GM12878 (cell line): Measurements from ENCODE around the gene TBXA2R. TPM values are rescaled to one million over a fixed set of nuclear protein-coding genes. Genes with fewer than 3 reads are reported as not detected.

Source experiments
- ATAC-seq: fragments of 200-7000 bp; cut with Tn5 transposase; 3 replicates; pipeline ENCODE4 v1.9.1; 2020; ENCODE audit warnings: mild to moderate bottlenecking, moderate library complexity
- BruUV-seq: library from RNA; stranded (reverse); fragments of 400-500 nt; replicated peaks from 2 replicates; lab custom pipeline; 2021; lab: Mats Ljungman, UMichigan
- CTCF ChIA-PET: fragments of 300-600 bp; sonication (Branson Sonifier 250); formaldehyde crosslinking; extraction: SDS; loops from one replicate; lab custom pipeline; 2021; ENCODE audit warnings: inconsistent platforms; lab: Yijun Ruan, JAX
- POLR2A ChIA-PET: fragments of 350-600 bp; formaldehyde crosslinking; extraction: SDS; loops from one replicate; lab custom pipeline; 2021; ENCODE audit warnings: inconsistent platforms; lab: Charles Lee
- RAD21 ChIA-PET: fragments of 300-600 bp; sonication (Branson Sonifier 250); formaldehyde crosslinking; loops from one replicate; lab custom pipeline; 2023; ENCODE audit warnings: antibody characterized with exemption; ENCODE audit not compliant: unreplicated experiment; lab: Charles Lee
- SMC1A ChIA-PET: fragments of 300-600 bp; sonication (Branson Sonifier 250); formaldehyde crosslinking; loops from one replicate; lab custom pipeline; 2023; ENCODE audit not compliant: unreplicated experiment, uncharacterized antibody; lab: Charles Lee
- DNase-seq: peaks from one replicate; pipeline ENCODE4 v3.0.0-alpha.2; 2011; ENCODE audit warnings: low read depth, low spot score
- FAIRE-seq: peaks from 3 replicates; lab custom pipeline; 2011; peaks lifted over from hg19 to GRCh38; lab: Jason Lieb, UNC
- H2AFZ ChIP-seq: 2 replicates; pipeline ENCODE4 v1.6.0; 2011; ENCODE audit warnings: low read depth, low read length, control low read depth; ENCODE audit not compliant: control insufficient read depth
- H3K27ac ChIP-seq: 2 replicates; pipeline ENCODE4 v1.5.1; 2011; ENCODE audit warnings: control low read depth; ENCODE audit not compliant: control insufficient read depth, insufficient read depth
- H3K27me3 ChIP-seq, 2 experiments: replicated peaks in 1 of 2; 2 replicates each; pipeline versions ENCODE4 v1.6.0 to v1.6.1; 2011; ENCODE audit warnings: low read length in 1 of 2; ENCODE audit not compliant: control insufficient read depth in 2 of 2, insufficient read depth in 2 of 2
- H3K36me3 ChIP-seq, 2 experiments: 2 replicates each; pipeline ENCODE4 v1.5.1; 2011; ENCODE audit warnings: low read length in 1 of 2; ENCODE audit not compliant: control insufficient read depth in 2 of 2, insufficient read depth in 2 of 2
- H3K4me1 ChIP-seq: 2 replicates; pipeline ENCODE4 v1.6.1; 2011; ENCODE audit warnings: mild to moderate bottlenecking, low read length, moderate library complexity, mixed read lengths; ENCODE audit not compliant: control insufficient read depth, insufficient read depth
- H3K4me2 ChIP-seq: 2 replicates; pipeline ENCODE4 v1.6.0; 2011; ENCODE audit warnings: control low read depth; ENCODE audit not compliant: control insufficient read depth, insufficient read depth
- H3K4me3 ChIP-seq: fragments of 200-600 bp; sonication (generic); 2 replicates; pipeline ENCODE4 v1.5.1; 2016
- H3K79me2 ChIP-seq: 2 replicates; pipeline ENCODE4 v1.6.0; 2011; ENCODE audit warnings: low read length; ENCODE audit not compliant: control insufficient read depth, insufficient read depth
- H3K9ac ChIP-seq: 2 replicates; pipeline ENCODE4 v1.8.0; 2011; ENCODE audit warnings: low read length, control low read depth, mixed read lengths; ENCODE audit not compliant: control insufficient read depth, insufficient read depth
- H3K9me3 ChIP-seq: replicated peaks from 3 replicates; pipeline ENCODE4 v1.5.1; 2011; ENCODE audit warnings: mild to moderate bottlenecking, low read length; ENCODE audit not compliant: control insufficient read depth, insufficient read depth
- H4K20me1 ChIP-seq: 2 replicates; pipeline ENCODE4 v1.6.0; 2011; ENCODE audit not compliant: control insufficient read depth, insufficient read depth
- BACH1 ChIP-seq: fragments of 450-650 bp; IDR thresholded peaks from 2 replicates; pipeline ENCODE4 v1.6.1; 2017; ENCODE audit warnings: mild to moderate bottlenecking, borderline replicate concordance
- CBFB ChIP-seq: IDR thresholded peaks from 2 replicates; pipeline ENCODE4 v1.6.1; 2016; ENCODE audit warnings: antibody characterized with exemption, low read depth
- CHD2 ChIP-seq: IDR thresholded peaks from 2 replicates; pipeline ENCODE4 v1.6.1; 2011; ENCODE audit warnings: low read depth, low read length, improper control_type of control experiment, borderline replicate concordance
- ELK1 ChIP-seq: IDR thresholded peaks from 2 replicates; pipeline ENCODE4 v1.6.1; 2012; ENCODE audit warnings: low read depth, low read length, improper control_type of control experiment
- HCFC1 ChIP-seq: fragments of 150-350 bp; IDR thresholded peaks from 2 replicates; pipeline ENCODE4 v1.6.1; 2014; ENCODE audit warnings: low read length
- MXI1 ChIP-seq: fragments of 150-350 bp; IDR thresholded peaks from 2 replicates; pipeline ENCODE4 v1.6.1; 2011; ENCODE audit warnings: low read depth, mild to moderate bottlenecking, inconsistent platforms, low read length, improper control_type of control experiment
- NKRF ChIP-seq: fragments of 450-650 bp; conservative IDR thresholded peaks from 2 replicates; pipeline ENCODE4 v1.6.1; 2017; ENCODE audit warnings: mild to moderate bottlenecking, moderate library complexity
- NR2F1 ChIP-seq: fragments of 450-650 bp; conservative IDR thresholded peaks from 2 replicates; pipeline ENCODE4 v1.6.1; 2017; ENCODE audit warnings: mild to moderate bottlenecking
- RB1 ChIP-seq: fragments of 450-650 bp; formaldehyde crosslinking; IDR thresholded peaks from 2 replicates; pipeline ENCODE4 v1.6.1; 2017; ENCODE audit warnings: mild to moderate bottlenecking, borderline replicate concordance
- RUNX3 ChIP-seq: IDR thresholded peaks from 2 replicates; pipeline ENCODE4 v1.6.1; 2012; ENCODE audit warnings: low read length, inconsistent platforms
- ZBED1 ChIP-seq: IDR thresholded peaks from 2 replicates; pipeline ENCODE4 v1.6.1; 2016; ENCODE audit warnings: borderline replicate concordance
- ZNF217 ChIP-seq: fragments of 450-650 bp; IDR thresholded peaks from 2 replicates; pipeline ENCODE4 v1.6.1; 2017; ENCODE audit warnings: antibody characterized with exemption, mild to moderate bottlenecking
- WGBS: methylation state at CpG from one replicate; pipeline ENCODE4 v1.1.6; 2016; ENCODE audit warnings: low lambda C conversion rate; ENCODE audit not compliant: insufficient replicate concordance, insufficient coverage; ENCODE audit errors: missing lambda C conversion rate; 5-methylcytosine and 5-hydroxymethylcytosine counted together
- in situ Hi-C: fragments of 300-500 bp; cut with MboI; formaldehyde crosslinking; loops from 9 replicates; pipeline ENCODE4 v1.14.3; 2018; ENCODE audit warnings: mixed read lengths
- intact Hi-C: fragments of 100-400 bp; cut with micrococcal nuclease; formaldehyde crosslinking; loops from one replicate; pipeline ENCODE4 v1.14.2; 2022; ENCODE audit not compliant: unreplicated experiment
- polyA plus RNA-seq, 11 experiments: library from polyadenylated mRNA; depleted of rRNA in 4 of 11; unstranded in 6 of 11; stranded (reverse) in 5 of 11; fragments of >200 nt; fragmentation: Nextera tagmentation in 4 of 11; fragmentation: Illumina TruSeq in 1 of 11; extraction: Ambion mirVana in 4 of 11; extraction: Trizol in 1 of 11; gene quantifications; 1 replicate in 1 of 11; 2 replicates in 10 of 11; pipeline versions ENCODE4 v1.2.1 to v1.2.3, GENCODE V29; 2011 to 2016; ENCODE audit warnings: inconsistent platforms in 2 of 11, missing spikeins in 2 of 11, low read depth in 1 of 11
- total RNA-seq, 4 experiments: library from RNA; depleted of rRNA in 3 of 4; stranded (reverse); fragments of >200 nt in 3 of 4; fragmentation: Illumina TruSeq in 1 of 4; extraction: Trizol in 1 of 4; gene quantifications; 2 replicates each; pipeline versions ENCODE4 v1.2.1 to v1.2.3, GENCODE V29; 2013 to 2021
- TF ChIP-seq, protein P1 (sequence below): fragments of 450-650 bp; IDR thresholded peaks from 2 replicates; pipeline ENCODE4 v1.6.1; 2018; ENCODE audit warnings: borderline replicate concordance, mild to moderate bottlenecking; ENCODE audit not compliant: partially characterized antibody
- TF ChIP-seq, protein P2 (sequence below): IDR thresholded peaks from 2 replicates; pipeline ENCODE4 v1.6.1; 2011; ENCODE audit warnings: borderline replicate concordance, low read depth, mild to moderate bottlenecking, moderate library complexity, mixed read lengths, low read length; ENCODE audit not compliant: insufficient read depth; ENCODE audit errors: extremely low read length

Gene TBXA2R
- total and polyA plus RNA-seq, 10 of the 15 experiments (the other 5 are each of a cell fraction or from before 2014, with no cell fraction given): 0.03 TPM; not detected in 8

- intact Hi-C loops: no loop called here
- ATAC-seq (no peak), DNase-seq (no peak), FAIRE-seq (no peak)
- H3K36me3 ChIP-seq: peaks cover 0 to 8% of the 10 kb centered on the region in 2 experiments; a peak in 3 of 4 replicates
- H3K4me3 ChIP-seq: no peak overlapping the region
- no peaks in the 10 kb centered on the region for H3K27me3 ChIP-seq
- no TSS peak for BruUV-seq
- H3K4me1 ChIP-seq: no peaks in the 10 kb centered on the region
- no peak overlapping the region for H3K9ac ChIP-seq
- ChIA-PET SMC1A (no interaction called here), POLR2A (no interaction called here)
- WGBS: 96% methylated on average over 28 of the region's 33 CpGs
- no peak overlapping the region for H3K4me2 ChIP-seq
- TF ChIP-seq ZBED1 (no peak), ZNF217 (no peak), RB1 (no peak), HCFC1 (no peak), CHD2 (no peak), BACH1 (no peak), RUNX3 (no peak), MXI1 (no peak), NKRF (no peak), ELK1 (no peak), CBFB (no peak), NR2F1 (no peak)
- TF ChIP-seq, protein P1, sequence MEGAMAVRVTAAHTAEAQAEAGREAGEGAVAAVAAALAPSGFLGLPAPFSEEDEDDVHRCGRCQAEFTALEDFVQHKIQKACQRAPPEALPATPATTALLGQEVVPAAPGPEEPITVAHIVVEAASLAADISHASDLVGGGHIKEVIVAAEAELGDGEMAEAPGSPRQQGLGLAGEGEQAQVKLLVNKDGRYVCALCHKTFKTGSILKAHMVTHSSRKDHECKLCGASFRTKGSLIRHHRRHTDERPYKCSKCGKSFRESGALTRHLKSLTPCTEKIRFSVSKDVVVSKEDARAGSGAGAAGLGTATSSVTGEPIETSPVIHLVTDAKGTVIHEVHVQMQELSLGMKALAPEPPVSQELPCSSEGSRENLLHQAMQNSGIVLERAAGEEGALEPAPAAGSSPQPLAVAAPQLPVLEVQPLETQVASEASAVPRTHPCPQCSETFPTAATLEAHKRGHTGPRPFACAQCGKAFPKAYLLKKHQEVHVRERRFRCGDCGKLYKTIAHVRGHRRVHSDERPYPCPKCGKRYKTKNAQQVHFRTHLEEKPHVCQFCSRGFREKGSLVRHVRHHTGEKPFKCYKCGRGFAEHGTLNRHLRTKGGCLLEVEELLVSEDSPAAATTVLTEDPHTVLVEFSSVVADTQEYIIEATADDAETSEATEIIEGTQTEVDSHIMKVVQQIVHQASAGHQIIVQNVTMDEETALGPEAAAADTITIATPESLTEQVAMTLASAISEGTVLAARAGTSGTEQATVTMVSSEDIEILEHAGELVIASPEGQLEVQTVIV: no peak
- TF ChIP-seq, protein P2, sequence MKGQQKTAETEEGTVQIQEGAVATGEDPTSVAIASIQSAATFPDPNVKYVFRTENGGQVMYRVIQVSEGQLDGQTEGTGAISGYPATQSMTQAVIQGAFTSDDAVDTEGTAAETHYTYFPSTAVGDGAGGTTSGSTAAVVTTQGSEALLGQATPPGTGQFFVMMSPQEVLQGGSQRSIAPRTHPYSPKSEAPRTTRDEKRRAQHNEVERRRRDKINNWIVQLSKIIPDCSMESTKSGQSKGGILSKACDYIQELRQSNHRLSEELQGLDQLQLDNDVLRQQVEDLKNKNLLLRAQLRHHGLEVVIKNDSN: no peak
- TF ChIP-seq, all 136 proteins: peak for 0
- H3K9me3 ChIP-seq: no peaks in the 10 kb centered on the region
- H4K20me1 ChIP-seq: no peaks in the 10 kb centered on the region
- no peak overlapping the region for H3K27ac ChIP-seq
- no peak overlapping the region for H2AFZ ChIP-seq
- ChIA-PET CTCF (no interaction called here), RAD21 (no interaction called here)
- in situ Hi-C loops: no loop called here
- no peaks in the 10 kb centered on the region for H3K79me2 ChIP-seq
These were observed 5.7 kb upstream of the TBXA2R start for GRCh38 chr19:3612330-3612729.
